ENCODE results near the gene PSME2. TPM values are rescaled to one million over a fixed set of nuclear protein-coding genes. Genes with fewer than 3 reads are reported as not detected.
A peak's percentile ranks its signal among the peaks of the same experiment; 100 is the strongest.

Gene PSME2
- total and polyA plus RNA-seq, 9 of the 15 experiments (the other 6 are each of a cell fraction or from before 2014, with no cell fraction given): 111 to 579 (median 159) TPM

- no peak for TF ChIP-seq TRIM25 (IDR thresholded peaks at IDR 0.05; ENCODE audit: borderline replicate concordance)
- no peak for TF ChIP-seq CHD1 (IDR thresholded peaks at IDR 0.05; ENCODE audit: low read length)
- TF ChIP-seq LARP7 (IDR thresholded peaks at IDR 0.05): no peak
- no peak for TF ChIP-seq ZNF146 (CRISPR knock-in tag; IDR thresholded peaks at IDR 0.05; ENCODE audit: unreplicated experiment)
- TF ChIP-seq COPS2 (conservative IDR thresholded peaks at IDR 0.05): no peak
- no peak for TF ChIP-seq TSC22D4 (tag; IDR thresholded peaks at IDR 0.05)
- TF ChIP-seq ZNF507 (tag; conservative IDR thresholded peaks at IDR 0.05): no peak
- no peak for TF ChIP-seq ZFPM2 (CRISPR knock-in tag; IDR thresholded peaks at IDR 0.05)
- no peak for TF ChIP-seq PRDM10 (IDR thresholded peaks at IDR 0.05; ENCODE audit: partially characterized antibody)
- 0 out of 4 replicates have a peak, but pooled peaks of 1 of the 2 experiments have one; percentile 56 for TF ChIP-seq HDAC1 (IDR thresholded peaks at IDR 0.05)
- 0 out of 2 replicates have a peak, but pooled peaks have one; percentile 57 for TF ChIP-seq NFRKB (IDR thresholded peaks at IDR 0.05; ENCODE audit: low read depth)
- TF ChIP-seq KDM1A (IDR thresholded peaks at IDR 0.05): no peak
- no peak for TF ChIP-seq TARDBP (IDR thresholded peaks at IDR 0.05)
- no peak for TF ChIP-seq MLLT1 (IDR thresholded peaks at IDR 0.05)
- no peak for TF ChIP-seq E4F1 (CRISPR knock-in tag; IDR thresholded peaks at IDR 0.05; ENCODE audit: borderline replicate concordance)
- no peak for TF ChIP-seq PKNOX1 (IDR thresholded peaks at IDR 0.05)
- TF ChIP-seq RFX1 (IDR thresholded peaks at IDR 0.05): no peak
- no peak for TF ChIP-seq CCAR2 (IDR thresholded peaks at IDR 0.05; ENCODE audit: low read depth, low read length)
- no peak for TF ChIP-seq FIP1L1 (IDR thresholded peaks at IDR 0.05; ENCODE audit: low read depth, low read length, poor library complexity, severe bottlenecking)
These were observed 32.4 kb downstream of the PSME2 start (continued) for GRCh38 chr14:24113801-24114531.

Data from K562 (cell line).